ENCODE measurements around the gene FOXQ1.
"Not testable (repeated sequence)": the region's sequence is repeated elsewhere in the genome, so short reads cannot be mapped to it uniquely, and the experiment has no call there.

The FOXQ1 gene

DNA sequence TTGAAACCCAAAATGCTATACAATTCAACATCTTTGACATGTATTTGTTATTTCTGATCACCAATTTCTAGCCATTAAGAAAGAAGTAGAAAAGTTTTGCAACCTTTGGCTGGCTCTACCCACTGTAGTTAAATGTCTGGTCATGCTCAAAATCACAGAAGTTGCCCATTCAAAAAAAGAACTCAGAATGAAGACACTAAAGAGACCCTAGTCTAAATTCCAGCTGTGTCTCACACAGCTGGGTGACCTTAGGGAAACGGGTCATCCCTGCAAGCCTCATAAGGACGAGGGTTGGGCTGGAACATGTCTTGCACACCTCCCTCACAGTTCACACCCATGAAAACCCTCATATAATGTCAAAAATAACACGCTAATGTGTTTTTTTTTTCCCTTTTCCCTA lies 10.3 kb downstream of the FOXQ1 start:
- no peak for DNase-seq (ENCODE audit: low spot score)

DNA sequence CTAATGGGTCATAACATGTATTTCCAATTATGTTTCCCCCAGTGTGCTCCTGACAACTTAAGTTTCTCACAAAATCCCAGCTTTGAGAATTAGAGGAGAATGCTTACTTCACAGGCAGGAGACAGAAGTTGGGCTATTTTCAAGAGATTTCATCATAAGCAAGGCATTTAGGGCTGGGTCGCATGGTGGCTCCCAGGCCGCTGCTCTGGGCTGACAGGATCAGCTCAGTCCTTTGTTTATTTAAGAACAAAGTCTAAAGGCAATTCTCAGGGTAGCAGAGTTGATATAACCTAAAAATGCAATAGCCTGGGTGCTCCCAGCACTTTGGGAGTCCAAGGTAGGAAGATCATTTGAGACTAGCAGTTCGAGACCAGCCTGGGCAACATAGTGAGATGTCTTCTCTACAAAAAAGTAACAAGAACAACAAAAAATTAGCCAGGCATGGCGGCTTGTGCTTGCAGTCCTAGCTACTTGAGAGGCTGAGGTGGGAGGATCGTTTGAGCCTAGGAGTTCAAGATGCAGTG lies 10.9 kb downstream of the FOXQ1 start:
- peak; percentile 69 for DNase-seq (ENCODE audit: low spot score)

DNA sequence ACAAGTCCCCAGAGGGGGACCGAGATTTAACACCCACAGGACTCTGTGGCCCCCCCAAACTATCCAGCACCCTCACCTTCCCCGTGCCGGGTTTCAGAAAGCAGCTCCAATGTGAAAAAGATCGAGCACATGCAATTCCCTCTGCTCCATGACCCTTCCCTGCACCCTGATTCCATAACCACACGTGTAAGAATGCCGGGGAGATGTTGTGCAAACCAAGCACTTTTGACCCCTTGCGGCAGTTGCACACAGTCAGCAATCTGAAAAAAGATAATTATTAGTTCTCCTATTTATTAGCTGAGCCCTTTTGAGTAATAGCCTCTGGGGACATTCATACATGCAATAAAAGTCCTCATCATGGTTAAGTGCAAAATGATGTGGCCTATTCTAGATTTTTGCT lies 13.0 kb downstream of the FOXQ1 start:
- DNase-seq (ENCODE audit: low spot score), result no peak

DNA sequence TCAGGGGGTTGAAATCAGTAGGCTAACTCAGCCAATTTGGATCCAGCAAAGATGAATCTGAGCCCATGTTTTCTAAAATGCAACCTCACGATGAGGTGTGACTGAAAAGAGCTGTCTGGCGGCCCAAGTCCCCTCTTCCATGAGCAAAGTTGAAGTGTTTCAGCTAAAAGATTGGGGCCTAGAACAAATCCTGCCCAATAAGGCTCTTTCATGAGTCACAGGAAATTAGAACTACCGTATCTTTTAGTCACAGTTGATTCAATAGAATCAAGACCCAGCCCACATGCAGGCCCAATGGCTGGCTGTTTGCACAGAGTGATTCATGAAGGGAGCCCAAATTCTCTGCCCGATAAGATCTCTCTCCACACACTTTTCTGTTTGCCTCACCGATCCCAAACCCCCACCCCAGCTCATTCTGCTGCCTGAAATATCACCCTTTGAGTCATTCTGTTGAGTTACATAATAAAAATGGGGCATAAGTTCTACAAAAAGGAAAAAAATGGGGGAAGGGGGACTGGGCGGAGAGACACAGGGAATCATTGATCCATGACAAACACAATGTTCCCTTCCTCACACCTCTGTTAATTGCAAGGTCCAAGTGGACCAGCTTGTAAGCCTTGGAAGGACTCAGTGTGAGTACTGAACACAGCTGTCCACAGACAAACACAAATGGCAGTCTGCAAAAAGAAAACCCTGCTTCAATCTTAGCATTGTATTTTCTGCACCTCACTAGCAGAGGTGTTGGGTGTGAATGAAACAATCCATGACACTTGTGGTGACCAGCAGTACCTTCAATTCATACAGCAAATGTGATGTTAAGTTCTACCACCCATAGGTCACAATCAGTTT lies 13.8 kb downstream of the FOXQ1 start:
- DNase-seq (ENCODE audit: low spot score), result peak; percentile 89

DNA sequence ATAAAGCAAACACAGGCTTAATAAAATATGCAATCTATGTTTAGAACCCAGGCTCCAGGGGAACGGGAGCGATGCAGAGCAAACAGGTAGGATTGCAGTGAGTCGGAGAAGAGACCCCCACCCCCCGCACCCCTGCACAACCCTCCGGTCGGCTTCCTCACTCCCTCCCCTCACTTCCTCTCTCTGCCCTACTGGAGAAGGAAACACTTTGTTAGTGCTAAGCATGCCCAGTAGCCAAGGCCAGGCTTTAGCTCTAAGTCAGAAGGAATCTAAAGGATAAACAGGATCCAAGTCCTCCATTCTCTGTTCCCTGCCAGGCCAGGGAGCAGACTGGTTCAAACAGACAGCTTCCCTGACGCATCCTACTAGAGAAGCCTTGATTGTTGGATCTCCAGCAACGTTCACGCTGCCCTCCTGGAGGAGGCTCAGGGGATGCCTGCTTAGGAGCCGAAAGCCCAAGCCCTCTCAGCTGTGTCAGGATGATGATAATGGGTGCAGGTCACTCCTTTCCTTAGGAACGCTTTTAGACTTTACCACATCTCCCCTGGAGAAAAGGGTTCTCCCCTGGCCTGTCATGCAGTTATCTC lies 14.7 kb downstream of the FOXQ1 start:
- no peak for DNase-seq (ENCODE audit: low spot score)

DNA sequence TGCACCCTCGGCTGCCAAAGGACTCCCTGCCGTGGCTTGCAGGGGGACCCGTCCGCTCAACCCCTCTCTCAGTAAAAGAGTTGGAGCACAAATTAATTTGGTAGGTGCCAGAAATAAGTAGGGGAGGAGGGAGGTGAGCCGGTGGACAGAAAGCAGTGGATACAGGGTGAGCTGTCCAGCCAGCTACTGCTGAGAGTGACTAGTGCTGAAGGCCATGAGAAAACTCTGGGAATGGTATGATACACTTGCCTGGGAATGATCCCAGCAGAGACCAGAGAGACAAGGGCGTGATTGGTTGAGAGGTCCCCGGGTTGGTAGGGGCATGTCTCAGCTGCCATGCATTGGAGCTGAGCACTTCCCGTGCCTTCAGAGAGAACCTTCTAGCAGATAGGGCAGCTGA lies 15.7 kb downstream of the FOXQ1 start:
- DNase-seq (ENCODE audit: low spot score), result no peak

DNA sequence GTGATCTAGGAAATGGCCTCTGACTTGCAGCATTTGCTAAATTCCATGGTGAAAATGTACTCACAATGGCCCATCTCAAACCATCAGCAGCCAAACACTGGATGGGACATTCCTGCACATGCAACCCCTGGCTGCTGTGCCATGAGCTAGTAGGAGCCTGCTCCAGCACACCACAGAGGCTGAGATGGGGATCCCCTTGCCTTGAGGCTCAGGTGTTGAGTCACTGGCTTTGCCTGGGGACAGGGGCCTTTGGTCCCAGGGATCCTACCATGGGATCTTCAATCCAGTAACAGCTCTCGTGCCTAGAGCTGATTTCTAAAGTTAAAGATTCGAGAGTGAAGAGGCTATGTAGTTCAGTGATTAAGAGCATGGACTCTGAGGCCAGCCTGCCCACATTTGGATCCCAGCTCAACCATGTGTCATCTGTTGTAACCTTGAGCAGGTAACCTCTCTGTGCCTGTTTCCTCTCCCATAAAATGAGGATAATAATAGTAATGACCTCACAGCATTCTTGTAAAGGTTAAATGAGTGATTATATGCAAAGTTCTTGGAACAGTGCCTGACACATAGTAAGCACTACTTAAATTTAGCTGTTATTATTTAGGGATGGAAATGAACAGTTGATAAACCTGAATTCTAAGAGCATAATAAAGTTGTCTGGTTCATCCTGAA lies 16.4 kb downstream of the FOXQ1 start:
- no peak for DNase-seq (ENCODE audit: low spot score)

DNA sequence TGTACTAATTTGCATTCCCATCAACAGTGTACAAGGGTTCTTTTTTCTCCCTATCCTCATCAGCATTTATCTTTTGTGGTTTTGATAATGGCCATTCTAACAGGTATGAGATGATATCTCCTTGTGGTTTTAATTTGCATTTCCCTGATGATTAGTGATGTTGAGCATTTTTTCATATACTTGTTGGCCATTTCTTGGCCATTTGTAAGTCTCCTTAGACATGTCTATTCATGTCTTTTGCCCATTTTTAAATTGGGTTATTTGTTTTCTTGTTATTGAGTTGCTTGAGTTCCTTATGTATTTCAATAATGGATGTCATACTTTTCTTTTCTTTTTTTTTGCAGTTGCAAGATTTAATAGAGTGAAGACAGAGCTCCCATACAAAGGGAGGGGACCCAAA lies 17.8 kb downstream of the FOXQ1 start:
- DNase-seq (ENCODE audit: low spot score), result no peak

DNA sequence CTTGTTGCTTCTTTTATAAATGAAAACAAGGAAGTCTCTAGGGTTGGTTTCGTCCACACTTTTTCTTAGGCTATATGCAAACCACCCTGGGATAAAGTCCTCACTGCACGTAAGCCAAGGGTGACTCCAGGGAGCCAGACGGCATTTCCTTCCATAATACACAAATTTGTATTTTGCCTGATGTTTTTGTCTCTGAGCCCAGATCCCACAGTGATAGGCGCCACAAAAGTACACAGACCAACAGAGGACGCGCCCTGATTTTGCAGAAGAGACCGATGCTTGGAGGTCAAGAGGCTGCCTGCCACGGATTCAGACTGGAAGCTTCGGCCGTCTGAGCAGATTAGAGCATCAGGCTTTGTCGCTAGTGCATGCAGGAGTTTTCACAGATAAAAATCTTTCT lies 22.8 kb downstream of the FOXQ1 start:
- DNase-seq (ENCODE audit: low spot score), result no peak

DNA sequence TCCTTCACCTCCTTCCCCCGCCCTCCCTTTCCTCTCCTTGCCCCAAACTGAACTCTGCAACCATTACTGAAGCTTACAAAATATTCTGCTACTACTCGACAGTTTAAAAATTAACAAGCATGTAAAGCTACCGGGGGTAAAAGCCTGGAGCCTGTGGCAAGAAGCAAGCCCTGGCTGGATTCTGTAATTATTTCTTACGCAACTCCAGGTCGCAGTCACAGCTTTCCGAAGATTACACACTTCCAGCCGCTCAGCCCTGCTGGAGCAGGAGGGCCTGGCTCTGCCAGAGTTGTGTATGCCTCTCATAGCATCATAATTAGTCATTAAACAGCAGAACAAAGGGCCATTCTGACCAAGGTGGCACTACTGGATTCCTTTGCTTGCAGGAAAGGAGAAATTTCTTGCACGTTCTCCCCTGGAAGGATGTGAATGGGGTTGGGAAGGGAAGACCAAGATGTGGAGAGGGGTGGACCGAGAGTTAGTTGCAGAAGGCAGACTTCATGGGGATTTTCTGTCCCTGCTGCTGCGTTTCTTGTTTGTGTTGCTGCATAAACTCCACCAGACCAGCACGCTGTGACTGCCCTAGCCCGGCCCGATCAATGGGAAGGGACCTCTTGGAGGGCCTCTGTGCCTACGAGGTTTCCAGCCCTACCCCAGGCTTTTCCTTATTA lies 23.6 kb downstream of the FOXQ1 start:
- DNase-seq (ENCODE audit: low spot score), result peak; percentile 87

DNA sequence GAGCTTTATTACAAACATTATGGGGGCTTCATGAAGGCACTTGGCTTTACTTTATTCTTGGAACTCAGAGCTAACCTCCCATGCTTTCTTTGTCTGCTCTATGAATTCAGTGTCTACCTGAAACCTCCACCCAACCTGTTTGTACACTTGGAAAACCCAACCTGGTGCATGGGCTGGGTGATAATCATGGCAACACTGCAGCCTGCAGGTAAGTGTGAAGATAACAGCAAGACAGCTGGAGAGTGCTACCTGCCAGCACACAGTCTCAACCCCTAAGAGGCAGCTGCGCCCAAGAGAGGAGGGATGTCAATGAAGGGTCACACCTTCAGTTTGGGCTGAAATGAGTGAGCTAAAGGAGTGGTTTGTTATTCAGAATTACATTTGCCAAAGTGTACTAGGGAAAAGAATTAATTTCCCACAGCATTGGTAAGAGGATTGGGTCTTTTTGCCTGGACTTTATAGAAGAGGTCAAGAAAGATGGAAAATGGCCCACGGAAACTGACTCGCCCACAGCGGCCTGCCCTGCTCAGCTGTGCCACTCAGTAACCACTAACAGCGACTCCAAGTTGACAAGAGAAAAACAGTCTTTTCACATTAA lies 24.4 kb downstream of the FOXQ1 start:
- DNase-seq (ENCODE audit: low spot score), result peak; percentile 71

DNA sequence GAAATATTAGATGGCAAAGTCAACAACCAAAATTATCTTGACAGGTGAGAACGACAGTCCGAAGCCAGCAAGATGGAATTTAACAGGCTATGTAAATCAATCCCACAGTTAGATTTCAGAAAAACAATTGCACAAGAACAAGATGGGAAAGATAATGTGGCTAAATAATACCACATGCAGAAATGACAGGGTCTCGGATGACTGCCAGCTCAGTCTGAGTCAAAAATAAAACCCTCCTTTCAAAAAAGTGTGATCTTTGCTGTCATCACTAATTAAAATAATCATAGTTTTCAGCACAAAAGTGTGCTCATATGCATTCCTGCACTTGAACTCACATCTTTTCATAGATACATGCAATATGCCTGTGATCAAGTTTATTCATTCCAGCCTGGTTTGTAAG lies 25.9 kb downstream of the FOXQ1 start:
- DNase-seq (ENCODE audit: low spot score), result no peak

DNA sequence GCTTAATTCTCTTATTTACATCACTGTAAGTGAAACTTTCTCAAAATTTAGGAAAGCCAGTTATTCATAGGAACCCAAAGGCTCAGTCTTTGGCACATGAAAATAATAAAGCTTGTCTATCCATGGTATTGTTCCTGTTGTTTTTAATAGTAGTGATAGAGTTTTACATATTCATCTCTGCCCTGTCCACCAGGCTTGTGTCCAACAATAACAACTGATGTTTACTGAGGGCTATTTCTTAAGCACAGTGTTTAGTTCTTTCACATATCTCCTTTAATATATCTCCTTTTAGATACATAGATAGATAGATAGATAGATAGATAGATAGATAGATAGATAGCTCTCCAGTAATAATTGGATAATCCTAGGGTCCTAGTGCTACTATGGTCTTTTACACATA lies 34.2 kb downstream of the FOXQ1 start:
- DNase-seq (ENCODE audit: low spot score), result no peak

DNA sequence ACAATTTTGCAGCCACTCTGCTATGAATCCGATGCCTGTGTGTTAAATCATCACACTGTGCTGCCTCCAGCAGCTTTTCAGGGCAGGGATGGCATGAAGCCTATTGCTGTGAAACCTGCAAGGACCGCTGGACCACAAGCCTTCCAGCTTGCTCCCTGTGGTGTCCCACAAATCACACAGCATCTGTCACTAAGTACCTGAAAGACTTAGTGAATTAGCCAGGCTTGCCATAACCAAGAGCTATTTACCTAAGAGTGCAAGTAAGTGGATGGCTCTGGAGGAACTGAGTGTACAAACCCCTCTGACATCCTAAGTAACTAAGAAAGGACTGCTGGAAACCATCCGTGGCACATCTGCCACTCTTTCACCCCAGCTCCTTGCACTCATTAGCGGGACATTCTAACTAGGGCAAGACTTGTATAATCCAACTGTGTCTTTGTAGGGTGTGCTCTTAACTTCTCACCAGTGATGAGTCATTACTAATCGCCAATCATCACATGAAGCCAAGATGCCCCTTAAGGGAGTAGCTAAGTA lies 34.7 kb downstream of the FOXQ1 start:
- no peak for DNase-seq (ENCODE audit: low spot score)

DNA sequence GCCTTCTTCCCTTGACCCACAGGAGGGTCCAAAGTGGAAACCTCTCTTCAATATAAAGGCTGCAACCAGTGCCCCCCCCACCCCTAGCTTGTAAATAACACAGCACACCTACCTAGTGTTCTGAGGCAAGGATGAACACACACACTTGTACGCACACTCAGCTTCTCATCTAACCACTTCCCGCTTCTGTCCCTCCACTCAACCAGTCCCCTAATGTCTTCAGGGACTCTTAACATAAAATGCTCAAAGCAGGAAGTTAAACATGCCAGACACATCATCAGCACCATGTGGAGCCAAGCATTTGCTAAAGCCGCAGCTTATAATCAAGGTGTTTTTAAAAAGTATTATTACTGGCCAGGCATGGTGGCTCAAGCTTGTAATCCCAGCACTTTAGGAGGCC lies 35.3 kb downstream of the FOXQ1 start:
- no peak for DNase-seq (ENCODE audit: low spot score)

DNA sequence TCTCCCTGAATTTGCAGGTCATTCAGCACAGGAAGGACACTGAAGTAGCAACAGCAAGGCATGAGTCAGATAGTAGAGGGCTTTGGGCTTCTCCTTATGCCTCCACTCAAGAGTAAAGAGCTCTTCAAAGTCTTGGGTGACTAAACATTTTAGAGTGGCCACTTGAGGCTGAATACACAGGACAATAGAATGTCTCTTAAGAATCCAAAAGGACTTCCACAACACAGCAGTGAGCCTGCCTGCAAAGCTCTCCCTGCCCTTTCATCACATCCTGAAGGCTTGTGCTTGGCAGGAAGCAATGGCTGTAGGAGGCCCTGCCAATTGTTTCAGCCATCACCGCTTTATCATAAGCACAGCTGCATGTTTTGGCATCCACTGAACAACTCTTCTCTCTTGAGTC lies 36.8 kb downstream of the FOXQ1 start:
- no peak for DNase-seq (ENCODE audit: low spot score)

DNA sequence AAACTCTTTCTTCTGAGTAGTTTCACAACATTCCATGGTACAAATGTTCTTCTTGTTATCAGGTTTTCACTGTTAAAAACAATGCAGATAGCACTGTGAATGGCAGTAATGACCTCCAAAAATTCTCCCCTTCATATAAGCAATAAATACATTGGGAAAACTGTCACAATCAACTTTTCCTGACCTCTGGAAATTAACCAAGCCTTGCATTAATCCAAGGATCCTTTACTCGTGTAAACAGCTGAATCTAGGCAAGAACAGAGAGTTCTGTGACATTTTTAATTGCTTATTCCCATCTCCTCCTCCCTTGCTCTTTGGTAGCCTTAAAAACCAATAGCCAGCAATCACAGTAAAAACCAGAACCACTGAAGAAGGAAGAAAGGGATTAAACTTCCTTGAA lies 37.8 kb downstream of the FOXQ1 start:
- no peak for DNase-seq (ENCODE audit: low spot score)

DNA sequence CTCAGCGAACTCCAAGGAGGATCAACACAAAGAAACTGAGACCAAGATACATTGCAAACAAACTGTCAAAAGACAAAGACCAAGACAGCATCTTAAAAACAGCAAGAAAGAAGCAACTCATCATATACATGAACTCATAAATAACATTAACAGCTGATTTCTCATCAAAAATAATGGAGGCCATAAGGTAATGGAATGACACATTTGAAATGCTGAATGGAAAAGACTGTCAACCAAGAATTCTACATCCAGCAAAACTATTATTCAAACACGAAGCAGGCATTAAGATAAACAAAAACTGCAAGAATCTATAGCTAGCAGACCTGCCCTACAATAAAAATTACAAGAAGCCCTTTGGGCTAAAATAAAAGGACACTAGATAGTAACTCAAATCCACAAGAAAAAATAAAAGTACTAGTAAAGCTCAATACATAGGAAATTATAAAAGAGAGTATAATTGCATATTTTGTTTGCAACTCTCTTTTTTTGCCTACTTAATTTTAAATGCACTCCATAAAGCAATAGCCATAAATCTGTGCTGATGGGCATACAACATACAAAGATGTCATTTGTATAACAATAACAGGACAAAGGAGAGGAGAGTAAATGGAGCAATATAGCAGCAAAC lies 39.6 kb downstream of the FOXQ1 start:
- DNase-seq (ENCODE audit: low spot score), result no peak

DNA sequence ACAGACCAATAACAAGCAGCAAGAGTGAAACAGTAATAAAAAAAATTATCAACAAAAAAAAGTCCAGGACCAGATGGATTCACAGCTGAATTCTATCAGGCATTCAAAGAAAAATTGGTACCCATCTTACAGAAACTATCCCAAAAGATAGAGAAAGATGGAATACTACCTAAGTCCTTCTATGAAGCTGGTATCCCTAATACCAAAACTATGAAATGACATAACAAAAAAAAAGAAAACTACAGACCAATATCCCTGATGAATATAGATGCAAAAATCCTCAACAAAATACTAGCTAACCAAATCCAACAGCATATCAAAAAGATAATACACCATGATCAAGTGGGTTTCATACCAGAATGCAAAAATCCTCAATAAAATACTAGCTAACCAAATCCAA lies 43.2 kb downstream of the FOXQ1 start:
- DNase-seq (ENCODE audit: low spot score), result not testable (repeated sequence)

DNA sequence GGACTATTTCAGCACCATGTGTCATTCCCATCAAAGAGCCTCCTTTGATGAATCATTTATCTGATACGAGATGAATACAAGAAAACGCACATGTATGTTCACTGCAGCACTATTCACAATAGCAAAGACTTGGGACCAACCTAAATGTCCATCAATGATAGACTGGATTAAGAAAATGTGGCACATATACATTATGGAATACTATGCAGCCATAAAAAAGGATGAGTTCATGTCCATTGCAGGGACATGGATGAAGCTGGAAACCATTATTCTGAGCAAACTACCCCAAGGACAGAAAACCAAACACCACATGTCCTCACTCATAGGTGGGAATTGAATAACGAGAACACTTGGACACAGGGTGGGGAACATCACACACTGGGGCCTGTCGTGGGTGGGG lies 49.8 kb downstream of the FOXQ1 start:
- DNase-seq (ENCODE audit: low spot score), result not testable (repeated sequence)

DNA sequence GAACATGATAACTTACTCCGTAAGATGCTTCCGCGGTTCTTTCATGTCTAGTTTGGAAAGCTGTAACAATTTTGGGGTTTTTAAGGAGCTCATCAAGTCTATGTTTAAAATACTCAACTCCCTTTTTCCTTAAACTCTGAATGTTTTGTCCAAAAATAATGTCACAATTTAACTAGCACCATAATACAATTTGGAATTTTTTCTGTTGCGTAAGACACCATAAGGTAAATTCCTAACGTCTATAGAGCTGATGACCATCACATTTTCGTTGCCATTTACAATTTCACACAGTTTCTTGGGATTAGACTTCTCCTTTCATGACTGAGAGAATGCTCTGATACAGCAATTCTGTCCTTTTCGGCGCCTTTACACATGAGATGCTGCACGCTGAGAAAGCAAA lies 50.7 kb downstream of the FOXQ1 start:
- DNase-seq (ENCODE audit: low spot score), result no peak
